ENCODE results near the gene PLEKHM3.
"Not testable (repeated sequence)": the region's sequence is repeated elsewhere in the genome, so short reads cannot be mapped to it uniquely, and the experiment has no call there.

The PLEKHM3 gene

GRCh38 chr2:207951734-207952470 lies 73.4 kb downstream of the PLEKHM3 start:
- FAIRE-seq (no peak), DNase-seq (ENCODE audit: low spot score) (no peak)

- DNase-seq (ENCODE audit: low spot score) (no peak), FAIRE-seq (no peak)
Measured at GRCh38 chr2:207950761-207951114, 74.6 kb downstream of the PLEKHM3 start.

GRCh38 chr2:207950063-207950760 lies 75.1 kb downstream of the PLEKHM3 start:
- FAIRE-seq (no peak), DNase-seq (ENCODE audit: low spot score) (no peak)

- not testable (repeated sequence) for DNase-seq (ENCODE audit: low spot score); FAIRE-seq
Measured at GRCh38 chr2:207949245-207949644, 76.1 kb downstream of the PLEKHM3 start.

DNA sequence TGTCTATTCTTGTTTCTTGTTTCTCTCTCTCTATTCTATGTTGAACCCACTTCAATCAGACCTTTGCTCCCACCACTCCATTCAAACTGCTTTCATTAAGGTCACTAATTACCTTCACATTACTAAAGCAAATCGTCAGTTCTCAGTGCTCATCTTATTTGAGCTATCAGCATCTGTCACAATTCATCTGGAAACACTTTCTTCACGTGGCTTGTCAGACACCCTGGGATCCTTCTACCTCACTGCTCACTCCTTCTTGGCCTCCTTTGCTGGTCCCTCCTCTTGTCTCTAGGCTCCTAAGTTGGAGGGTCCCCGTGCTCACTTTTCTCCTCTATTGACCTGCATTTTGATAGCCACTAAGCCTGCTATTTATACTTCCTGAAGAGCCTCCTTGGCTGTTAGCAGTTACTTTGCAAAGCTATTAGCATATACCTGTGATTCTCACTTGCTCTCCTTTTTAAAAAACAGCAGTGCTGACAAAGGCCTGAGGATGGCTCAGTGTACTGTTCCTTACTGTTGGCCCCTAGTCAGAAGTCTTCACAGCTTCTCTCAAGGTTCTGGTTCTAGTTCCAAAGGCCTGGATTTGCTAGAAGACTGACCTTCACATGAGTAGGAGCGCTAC lies 80.2 kb downstream of the PLEKHM3 start:
- no peak for FAIRE-seq
- no peak for DNase-seq (ENCODE audit: low spot score)

DNA sequence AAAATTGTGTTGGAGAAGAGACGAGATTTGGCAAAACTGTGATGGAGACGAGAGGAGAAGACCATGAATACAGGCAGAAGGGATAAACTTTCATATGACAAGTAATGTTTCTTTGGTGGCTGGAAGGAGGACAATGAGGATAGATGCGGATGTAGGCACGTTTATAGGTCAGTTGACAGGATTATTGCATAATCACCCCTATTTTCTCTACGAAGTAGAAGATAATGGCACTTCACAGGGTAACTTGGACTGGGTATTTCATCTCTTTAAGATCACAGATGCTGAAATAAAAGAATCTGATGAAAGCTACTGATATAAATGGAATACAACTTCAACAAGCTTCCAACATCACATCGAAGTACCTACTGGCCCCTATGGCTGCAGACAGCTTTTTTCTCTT lies 81.0 kb downstream of the PLEKHM3 start:
- DNase-seq (ENCODE audit: low spot score) (no peak), FAIRE-seq (no peak)

DNA sequence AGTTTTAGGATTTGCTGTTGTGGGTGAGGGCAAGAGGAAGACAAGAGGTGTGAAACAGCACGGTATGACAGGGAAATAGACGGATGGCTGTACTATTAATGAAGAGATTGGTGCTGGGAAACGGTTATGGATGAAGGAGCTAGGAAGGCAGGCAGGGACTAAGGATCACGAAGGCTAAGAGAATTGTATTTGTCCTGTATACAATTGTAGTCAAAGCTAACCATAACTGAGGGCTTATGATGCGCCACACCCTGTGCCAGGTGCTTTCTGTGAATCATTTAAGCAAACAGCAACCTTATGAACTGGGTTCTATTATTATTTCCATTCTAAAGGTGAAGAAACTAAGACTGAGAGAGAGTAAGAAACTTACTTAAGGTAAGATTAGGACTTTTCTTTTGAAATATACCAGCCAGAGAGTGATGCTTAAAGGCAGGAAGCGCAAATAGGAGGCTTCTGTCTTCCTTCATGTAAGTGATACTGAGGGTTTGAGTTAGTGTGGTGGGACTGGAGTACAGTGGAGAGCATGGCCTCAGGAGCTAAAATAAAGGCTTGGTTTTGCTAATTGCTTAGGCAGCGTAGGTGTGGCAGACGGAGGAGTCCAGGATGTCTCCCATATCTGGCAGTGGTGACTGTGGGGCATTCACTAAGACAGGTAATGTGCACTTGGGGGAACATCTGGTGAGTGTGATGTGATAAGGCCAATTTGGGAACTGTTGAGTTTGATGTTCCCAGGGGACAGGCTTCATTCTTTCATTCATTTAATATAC lies 85.8 kb downstream of the PLEKHM3 start:
- FAIRE-seq (no peak), DNase-seq (ENCODE audit: low spot score) (no peak)

- FAIRE-seq: no peak
- DNase-seq (ENCODE audit: low spot score): no peak
Measured at GRCh38 chr2:207938886-207939285, 86.4 kb downstream of the PLEKHM3 start.

DNA sequence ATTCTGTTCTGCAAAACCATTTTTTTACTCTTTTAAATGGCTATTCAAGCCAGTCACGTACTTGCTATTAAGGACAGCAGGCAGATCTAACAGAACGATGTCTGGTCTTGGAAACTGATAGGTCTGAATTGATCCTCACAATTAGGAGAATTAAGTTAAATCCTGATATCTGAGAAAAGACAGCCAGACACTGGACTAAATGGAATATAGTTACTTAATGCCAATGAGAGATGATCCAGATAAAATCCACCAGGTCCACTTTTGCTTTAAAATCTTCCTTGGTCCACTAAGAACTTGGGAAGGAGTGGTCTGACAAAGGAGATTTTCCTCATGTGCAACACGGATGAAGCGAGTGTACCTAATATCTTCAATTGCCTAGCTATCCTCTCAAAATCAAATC lies 86.9 kb downstream of the PLEKHM3 start:
- DNase-seq (ENCODE audit: low spot score) (no peak), FAIRE-seq (no peak)

- FAIRE-seq (no peak), DNase-seq (ENCODE audit: low spot score) (no peak)
Measured at GRCh38 chr2:207937823-207938222, 87.5 kb downstream of the PLEKHM3 start.

- DNase-seq (ENCODE audit: low spot score) (no peak), FAIRE-seq (no peak)
Measured at GRCh38 chr2:207937253-207937652, 88.1 kb downstream of the PLEKHM3 start.

DNA sequence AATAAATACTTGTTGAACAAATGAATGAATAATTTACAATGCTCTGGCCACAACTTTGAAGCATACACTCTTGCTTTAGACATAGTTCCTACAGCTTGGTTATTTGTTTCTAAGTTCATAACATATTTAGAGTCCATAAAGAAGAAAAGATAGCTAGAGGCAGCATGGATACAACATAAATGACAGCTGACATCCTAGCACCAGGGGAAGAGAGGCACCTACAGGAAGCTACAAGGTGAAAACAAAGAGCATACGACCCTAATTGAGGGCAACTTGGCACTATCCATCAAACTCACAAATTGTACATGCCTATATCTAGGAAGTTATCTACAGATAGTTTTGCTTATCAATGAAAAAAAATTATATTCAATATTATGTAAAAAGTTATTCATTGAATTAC lies 88.9 kb downstream of the PLEKHM3 start:
- FAIRE-seq: no peak
- DNase-seq (ENCODE audit: low spot score): no peak

- DNase-seq (ENCODE audit: low spot score) (no peak), FAIRE-seq (no peak)
Measured at GRCh38 chr2:207935991-207936370, 89.3 kb downstream of the PLEKHM3 start.

- FAIRE-seq: no peak
- DNase-seq (ENCODE audit: low spot score): no peak
Measured at GRCh38 chr2:207935121-207935990, 90.0 kb downstream of the PLEKHM3 start.

GRCh38 chr2:207934720-207935119 lies 90.6 kb downstream of the PLEKHM3 start:
- FAIRE-seq (no peak), DNase-seq (ENCODE audit: low spot score) (no peak)

DNA sequence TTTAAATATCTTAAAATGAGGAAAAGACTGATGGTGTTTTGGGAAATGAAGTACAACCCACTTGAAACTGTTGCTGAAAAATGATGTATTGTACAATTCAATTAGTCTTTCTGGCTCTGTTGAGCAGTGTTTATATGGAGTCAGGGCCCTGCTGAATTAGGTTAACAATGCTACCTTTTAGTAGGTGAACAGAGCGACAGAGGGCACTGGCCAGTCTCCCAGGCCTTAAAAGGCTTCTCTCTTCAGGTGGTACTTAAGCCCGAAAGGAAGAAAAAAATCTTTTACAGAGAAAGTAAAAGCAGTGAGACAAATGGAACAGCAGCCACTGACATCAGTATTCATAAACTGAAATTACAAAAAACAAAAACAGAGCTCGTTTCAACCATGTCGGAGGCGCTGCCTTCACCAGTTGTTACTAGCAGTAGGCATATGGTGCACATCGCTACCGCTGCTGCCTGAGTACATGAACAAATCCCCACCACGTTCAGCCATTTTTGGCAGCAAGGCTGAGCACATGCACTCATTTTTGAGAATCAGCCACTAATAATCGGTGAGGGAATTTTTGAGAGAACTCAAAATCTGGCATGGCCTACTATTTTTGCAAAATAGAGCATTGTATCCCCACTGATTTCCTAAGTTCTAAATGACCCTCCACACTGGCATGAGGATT lies 91.8 kb downstream of the PLEKHM3 start:
- DNase-seq (ENCODE audit: low spot score) (no peak), FAIRE-seq (no peak)

DNA sequence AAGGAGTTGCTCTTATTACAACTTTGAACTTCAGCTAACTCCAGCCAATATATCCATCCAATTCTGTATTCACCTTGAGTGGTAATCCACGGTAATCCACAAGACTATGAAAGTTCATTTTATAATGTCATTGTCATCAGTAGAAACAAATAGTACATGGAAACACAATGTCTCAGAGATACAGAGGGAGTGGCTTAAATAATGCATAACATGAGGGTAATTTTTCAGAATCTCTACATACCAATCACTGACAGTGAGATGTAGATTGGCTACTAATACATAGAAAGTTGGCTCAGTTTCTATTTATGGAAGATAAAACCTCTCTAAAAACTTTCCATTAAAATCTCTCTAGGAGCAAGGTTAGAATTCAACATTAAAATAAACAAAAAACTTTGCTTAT lies 93.2 kb downstream of the PLEKHM3 start:
- DNase-seq (ENCODE audit: low spot score) (no peak), FAIRE-seq (no peak)

- FAIRE-seq (no peak), DNase-seq (ENCODE audit: low spot score) (no peak)
Measured at GRCh38 chr2:207930747-207931146, 94.6 kb downstream of the PLEKHM3 start.

- DNase-seq (ENCODE audit: low spot score) (no peak), FAIRE-seq (no peak)
Measured at GRCh38 chr2:207929923-207930322, 95.4 kb downstream of the PLEKHM3 start.

GRCh38 chr2:207928079-207928478 lies 97.2 kb downstream of the PLEKHM3 start:
- no peak for DNase-seq (ENCODE audit: low spot score)
- no peak for FAIRE-seq

DNA sequence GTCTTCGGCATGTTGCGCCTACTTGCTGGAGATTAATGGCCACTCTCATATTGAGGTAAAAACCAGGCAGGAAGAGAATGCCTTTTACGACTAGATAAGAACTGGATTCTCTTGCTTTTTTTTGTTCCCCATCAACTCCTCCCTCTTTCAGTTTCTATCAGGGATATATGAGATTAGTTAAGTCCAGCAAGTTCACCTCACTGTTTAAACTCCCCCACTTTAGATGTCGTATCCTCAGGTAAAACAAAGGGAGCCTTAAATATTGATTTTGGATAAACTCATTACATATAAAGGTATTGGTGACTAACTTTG lies 98.4 kb downstream of the PLEKHM3 start:
- DNase-seq (ENCODE audit: low spot score) (no peak), FAIRE-seq (no peak)
